Measurements from ENCODE around the gene RDX. TPM values are rescaled to one million over a fixed set of nuclear protein-coding genes. Genes with fewer than 3 reads are reported as not detected.

RDX gene
- total RNA-seq, 4 donors from 2014 or later: 75.7 to 114 (median 106) TPM

GRCh38 chr11:110338684-110339083 is 42.3 kb upstream of the RDX start:
- 73 to 100% methylated on average over 2 to 4 of the region's 5 CpGs for WGBS, 2 donors (ENCODE audit: low coverage in 1 of 2)
- ATAC-seq: no peak

DNA sequence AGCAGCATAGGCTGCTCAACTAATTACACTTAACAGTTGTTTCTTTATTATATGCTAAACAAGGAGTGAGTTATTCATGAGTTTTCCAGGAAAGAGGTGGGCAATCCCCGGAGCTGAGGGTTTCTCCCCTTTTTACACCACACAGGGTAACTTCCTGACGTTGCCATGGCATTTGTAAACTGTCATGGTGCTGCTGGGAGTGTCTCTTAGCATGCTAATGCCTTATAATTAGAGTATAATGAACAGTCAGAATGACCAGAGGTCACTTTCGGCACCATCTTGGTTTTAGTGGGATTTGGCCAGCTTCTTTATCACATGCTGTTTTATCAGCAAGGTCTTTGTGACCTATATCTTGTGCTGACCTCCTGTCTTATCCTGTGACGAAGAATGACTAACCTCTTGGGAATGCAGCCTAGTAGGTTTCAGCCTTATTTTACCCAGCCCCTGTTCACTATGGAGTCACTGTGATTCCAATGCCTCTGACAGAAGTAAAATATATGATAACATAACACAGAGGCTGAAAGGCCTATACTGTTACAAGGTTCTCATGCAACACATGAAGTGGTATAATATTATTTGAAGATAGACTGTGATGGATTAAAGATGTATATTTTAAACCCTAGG is 41.3 kb upstream of the RDX start:
- H3K27ac ChIP-seq: no peak overlapping the region
- no peak for ATAC-seq
- H3K9me3 ChIP-seq: no peaks in the 10 kb centered on the region
- no peaks in the 10 kb centered on the region for H3K36me3 ChIP-seq
- TF ChIP-seq POLR2A (IDR thresholded peaks at IDR 0.05): no peak
- no peak for TF ChIP-seq CTCF (IDR thresholded peaks at IDR 0.05)
- no peak for TF ChIP-seq POLR2AphosphoS5 (IDR thresholded peaks at IDR 0.05)
- TF ChIP-seq EP300 (IDR thresholded peaks at IDR 0.05): no peak
- no peaks in the 10 kb centered on the region for H3K27me3 ChIP-seq
- WGBS, 2 donors (ENCODE audit: low coverage in 1 of 2): 54 to 59% methylated on average over 3 of the region's 4 CpGs
- H3K4me3 ChIP-seq: no peak overlapping the region
- no peaks in the 10 kb centered on the region for H3K4me1 ChIP-seq

More at GRCh38 chr11:110338684-110339083, 42.3 kb upstream of the RDX start:
- no peak overlapping the region for H3K4me3 ChIP-seq
- H3K36me3 ChIP-seq: no peaks in the 10 kb centered on the region
- TF ChIP-seq EP300 (IDR thresholded peaks at IDR 0.05) (no peak), POLR2A (IDR thresholded peaks at IDR 0.05) (no peak), POLR2AphosphoS5 (IDR thresholded peaks at IDR 0.05) (no peak), CTCF (IDR thresholded peaks at IDR 0.05) (no peak)
- H3K27me3 ChIP-seq: no peaks in the 10 kb centered on the region
- no peaks in the 10 kb centered on the region for H3K4me1 ChIP-seq
- no peak overlapping the region for H3K27ac ChIP-seq
- no peaks in the 10 kb centered on the region for H3K9me3 ChIP-seq

DNA sequence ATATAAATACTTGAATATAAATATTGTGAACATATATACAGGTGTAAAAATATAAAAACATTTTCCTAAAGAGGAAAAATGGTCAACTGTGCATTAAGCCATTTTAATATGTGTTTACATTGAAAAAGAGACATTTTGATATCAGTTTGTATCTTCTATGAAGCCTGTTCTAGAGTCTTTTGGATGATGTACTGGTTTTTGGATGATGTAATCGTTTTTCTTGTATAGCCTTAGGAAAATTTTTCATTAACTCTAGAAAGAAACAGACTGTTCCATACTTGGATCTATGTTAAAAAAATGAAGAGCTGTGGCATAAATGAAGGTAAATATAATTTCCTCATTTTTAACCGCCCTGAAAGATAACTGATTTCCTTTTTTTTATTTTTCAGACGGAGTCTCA is 39.6 kb upstream of the RDX start:
- ATAC-seq: no peak
- Histone ChIP-seq H3K27me3 (no peaks in the 10 kb centered on the region), H3K27ac (no peak overlapping the region), H3K4me1 (no peaks in the 10 kb centered on the region), H3K36me3 (no peaks in the 10 kb centered on the region), H3K9me3 (no peaks in the 10 kb centered on the region), H3K4me3 (no peak overlapping the region)
- TF ChIP-seq EP300 (IDR thresholded peaks at IDR 0.05) (no peak), POLR2A (IDR thresholded peaks at IDR 0.05) (no peak), CTCF (IDR thresholded peaks at IDR 0.05) (no peak), POLR2AphosphoS5 (IDR thresholded peaks at IDR 0.05) (no peak)
- WGBS, 2 donors (ENCODE audit: low coverage in 1 of 2): 61 to 87% methylated on average over 3 of the region's 3 CpGs

- Histone ChIP-seq H3K27me3 (no peaks in the 10 kb centered on the region), H3K36me3 (no peaks in the 10 kb centered on the region), H3K4me1 (no peaks in the 10 kb centered on the region), H3K27ac (no peak overlapping the region), H3K4me3 (no peak overlapping the region), H3K9me3 (no peaks in the 10 kb centered on the region)
- TF ChIP-seq EP300 (IDR thresholded peaks at IDR 0.05) (no peak), CTCF (IDR thresholded peaks at IDR 0.05) (no peak)
- WGBS, 2 donors (ENCODE audit: low coverage in 1 of 2): 90 to 100% methylated on average over 2 to 4 of the region's 4 CpGs
- ATAC-seq: no peak
Observed at GRCh38 chr11:110335358-110335757, 38.9 kb upstream of the RDX start.

GRCh38 chr11:110331626-110332025 is 35.2 kb upstream of the RDX start:
- WGBS, 2 donors (ENCODE audit: low coverage in 1 of 2): 33% methylated on average over 1 of the region's 1 CpG; no CpG with 5 or more reads in 1 of the 2 donors
- no peaks in the 10 kb centered on the region for H3K36me3 ChIP-seq
- H3K9me3 ChIP-seq: peaks cover 0 to 12% (median 0%) of the 10 kb centered on the region in 3 donors
- no peak overlapping the region for H3K4me3 ChIP-seq
- no peaks in the 10 kb centered on the region for H3K4me1 ChIP-seq
- no peaks in the 10 kb centered on the region for H3K27me3 ChIP-seq
- ATAC-seq: no peak
- no peak overlapping the region for H3K27ac ChIP-seq
- TF ChIP-seq POLR2AphosphoS5 (IDR thresholded peaks at IDR 0.05) (no peak), EP300 (IDR thresholded peaks at IDR 0.05) (no peak), CTCF (IDR thresholded peaks at IDR 0.05) (no peak), POLR2A (IDR thresholded peaks at IDR 0.05) (no peak)
